Gastroesophageal sphincter (tissue), 4 donors: ENCODE data around the gene TNFSF11. TPM values are rescaled to one million over a fixed set of nuclear protein-coding genes. Genes with fewer than 3 reads are reported as not detected.

ENCODE experiments used
- ATAC-seq: fragments of 150-250 bp; one replicate; pipeline ENCODE4 v1.9.1; 2016; ENCODE audit warnings: mild to moderate bottlenecking, moderate library complexity
- H3K27ac ChIP-seq, 4 donors: fragments of 200-600 bp; sonication (generic) in 3 of 4; 1 replicate in 3 of 4; 2 replicates in 1 of 4; pipeline ENCODE4 v1.5.1; 2016 to 2019
- H3K27me3 ChIP-seq: fragments of 200-600 bp; sonication (generic); one replicate; pipeline ENCODE4 v1.5.1; 2019
- H3K36me3 ChIP-seq, 2 donors: fragments of 200-600 bp; sonication (generic); one replicate each; pipeline ENCODE4 v1.5.1; 2019; ENCODE audit warnings: control low read depth in 1 of 2
- H3K4me1 ChIP-seq, 3 donors: fragments of 200-600 bp; sonication (generic); 1 replicate in 2 of 3; 2 replicates in 1 of 3; pipeline ENCODE4 v1.5.1; 2016 to 2019; ENCODE audit warnings: control low read depth in 2 of 3
- H3K4me3 ChIP-seq, 2 donors: fragments of 200-600 bp; sonication (generic); one replicate each; pipeline ENCODE4 v1.5.1; 2019; ENCODE audit warnings: mild to moderate bottlenecking in 1 of 2, moderate library complexity in 1 of 2
- H3K9me3 ChIP-seq, 3 donors: fragments of 200-600 bp; sonication (generic); one replicate each; pipeline ENCODE4 v1.5.1; 2017 to 2019; ENCODE audit warnings: control low read depth in 2 of 3
- CTCF ChIP-seq, 4 experiments: fragments of 200-600 bp in 2 of 4; fragments of 450-650 bp in 2 of 4; sonication (generic) in 1 of 4; IDR thresholded peaks; one replicate each; pipeline ENCODE4 v1.5.1; 2017 to 2019; ENCODE audit warnings: antibody characterized with exemption in 4 of 4, mild to moderate bottlenecking in 2 of 4, moderate library complexity in 2 of 4
- EP300 ChIP-seq: sonication (generic); formaldehyde crosslinking; IDR thresholded peaks from one replicate; pipeline ENCODE4 v1.6.1; 2017; ENCODE audit warnings: antibody characterized with exemption, mild to moderate bottlenecking
- POLR2A ChIP-seq, 2 donors: fragments of 450-650 bp; IDR thresholded peaks; one replicate each; pipeline ENCODE4 v1.6.1; 2017; ENCODE audit warnings: antibody characterized with exemption in 2 of 2, mild to moderate bottlenecking in 2 of 2, moderate library complexity in 1 of 2
- POLR2AphosphoS5 ChIP-seq: sonication (generic); formaldehyde crosslinking; IDR thresholded peaks from one replicate; pipeline ENCODE4 v1.6.1; 2017; ENCODE audit warnings: antibody characterized with exemption
- WGBS, 2 donors: methylation state at CpG; one replicate each; pipeline ENCODE4 v1.1.5; 2018; ENCODE audit warnings: low coverage in 1 of 2; 5-methylcytosine and 5-hydroxymethylcytosine counted together
- total RNA-seq, 4 donors: library from RNA; depleted of rRNA; stranded (reverse); fragments of >200 nt; gene quantifications; one replicate each; pipeline ENCODE4 v1.1.0, GENCODE V29; 2016

TNFSF11 gene
- total RNA-seq, 4 donors from 2014 or later: 0.59 TPM; not detected in 3

GRCh38 chr13:42612021-42612765 is 38.2 kb downstream of the TNFSF11 start:
- 63 to 79% methylated on average over 5 to 7 of the region's 7 CpGs for WGBS, 2 donors
- no peaks in the 10 kb centered on the region for H3K36me3 ChIP-seq
- no peaks in the 10 kb centered on the region for H3K27me3 ChIP-seq
- H3K4me3 ChIP-seq: no peak overlapping the region
- no peaks in the 10 kb centered on the region for H3K9me3 ChIP-seq
- no peak overlapping the region for H3K27ac ChIP-seq
- H3K4me1 ChIP-seq: no peaks in the 10 kb centered on the region
- ATAC-seq: no peak
- no peak for TF ChIP-seq EP300
- no peak for TF ChIP-seq POLR2AphosphoS5
- no peak for TF ChIP-seq CTCF (IDR thresholded peaks at IDR 0.05)
- TF ChIP-seq POLR2A (IDR thresholded peaks at IDR 0.05): no peak

GRCh38 chr13:42614436-42615035 is 40.6 kb downstream of the TNFSF11 start:
- no peak for ATAC-seq
- no peak for TF ChIP-seq CTCF (IDR thresholded peaks at IDR 0.05)
- TF ChIP-seq EP300: no peak
- TF ChIP-seq POLR2A (IDR thresholded peaks at IDR 0.05): no peak
- no peak for TF ChIP-seq POLR2AphosphoS5
- Histone ChIP-seq H3K4me3 (no peak overlapping the region), H3K27me3 (no peaks in the 10 kb centered on the region), H3K4me1 (no peaks in the 10 kb centered on the region), H3K36me3 (no peaks in the 10 kb centered on the region), H3K27ac (no peak overlapping the region), H3K9me3 (no peaks in the 10 kb centered on the region)
- 40 to 91% methylated on average over 1 to 3 of the region's 3 CpGs for WGBS, 2 donors

- TF ChIP-seq POLR2AphosphoS5: no peak
- no peak for TF ChIP-seq EP300
- TF ChIP-seq POLR2A (IDR thresholded peaks at IDR 0.05): no peak
- TF ChIP-seq CTCF (IDR thresholded peaks at IDR 0.05): no peak
- H3K36me3 ChIP-seq: no peaks in the 10 kb centered on the region
- no peak overlapping the region for H3K4me3 ChIP-seq
- H3K27ac ChIP-seq: no peak overlapping the region
- H3K9me3 ChIP-seq: no peaks in the 10 kb centered on the region
- WGBS, 2 donors: 95 to 100% methylated on average over 1 to 4 of the region's 6 CpGs
- ATAC-seq: no peak
- H3K27me3 ChIP-seq: no peaks in the 10 kb centered on the region
- no peaks in the 10 kb centered on the region for H3K4me1 ChIP-seq
These were observed 41.7 kb downstream of the TNFSF11 start for GRCh38 chr13:42615691-42616090.

GRCh38 chr13:42617221-42617620 is 43.3 kb downstream of the TNFSF11 start:
- no peak overlapping the region for H3K4me3 ChIP-seq
- ATAC-seq: no peak
- no peaks in the 10 kb centered on the region for H3K4me1 ChIP-seq
- WGBS, 2 donors: 54 to 68% methylated on average over 2 to 3 of the region's 3 CpGs
- no peak overlapping the region for H3K27ac ChIP-seq
- H3K36me3 ChIP-seq: no peaks in the 10 kb centered on the region
- H3K27me3 ChIP-seq: no peaks in the 10 kb centered on the region
- no peaks in the 10 kb centered on the region for H3K9me3 ChIP-seq
- TF ChIP-seq POLR2AphosphoS5 (no peak), POLR2A (IDR thresholded peaks at IDR 0.05) (no peak), CTCF (IDR thresholded peaks at IDR 0.05) (no peak), EP300 (no peak)

- no peaks in the 10 kb centered on the region for H3K4me1 ChIP-seq
- H3K36me3 ChIP-seq: no peaks in the 10 kb centered on the region
- TF ChIP-seq POLR2A (IDR thresholded peaks at IDR 0.05) (no peak), CTCF (IDR thresholded peaks at IDR 0.05) (no peak), EP300 (no peak), POLR2AphosphoS5 (no peak)
- H3K4me3 ChIP-seq: no peak overlapping the region
- no peaks in the 10 kb centered on the region for H3K9me3 ChIP-seq
- 32 to 42% methylated on average over 2 of the region's 2 CpGs for WGBS, 2 donors
- ATAC-seq: no peak
- H3K27me3 ChIP-seq: peaks cover 4% of the 10 kb centered on the region
- H3K27ac ChIP-seq: no peak overlapping the region
These were observed 50.0 kb downstream of the TNFSF11 start for GRCh38 chr13:42623916-42624315.
